Ovary (tissue), 9 donors: ENCODE results near the gene LIN7B. TPM values are rescaled to one million over a fixed set of nuclear protein-coding genes. Genes with fewer than 3 reads are reported as not detected.
A peak's percentile ranks its signal among the peaks of the same experiment; 100 is the strongest.

ENCODE experiments used
- DNase-seq, 5 donors: peaks; one replicate each; pipeline ENCODE4 v3.0.0-alpha.2; 2019 to 2020
- H3K27ac ChIP-seq, 2 donors: fragments of 200-600 bp; one replicate each; pipeline versions ENCODE4 v1.5.1 to v1.8.0; 2019 to 2022
- H3K27me3 ChIP-seq: fragments of 200-600 bp; one replicate; pipeline ENCODE4 v1.8.0; 2022
- H3K36me3 ChIP-seq: fragments of 200-600 bp; sonication (generic); one replicate; pipeline ENCODE4 v1.5.1; 2019
- H3K4me1 ChIP-seq: one replicate; pipeline ENCODE4 v1.8.1; 2013; ENCODE audit warnings: mild to moderate bottlenecking, moderate library complexity; ENCODE audit not compliant: insufficient read depth
- H3K4me3 ChIP-seq: fragments of 200-600 bp; sonication (generic); one replicate; pipeline ENCODE4 v1.5.1; 2017
- H3K9me3 ChIP-seq, 2 donors: fragments of 200-600 bp in 1 of 2; sonication (generic) in 1 of 2; one replicate each; pipeline versions ENCODE4 v1.5.1 to v1.8.1; 2013 to 2019; ENCODE audit warnings: mild to moderate bottlenecking in 1 of 2, moderate library complexity in 1 of 2
- EP300 ChIP-seq: sonication (generic); formaldehyde crosslinking; IDR thresholded peaks from one replicate; pipeline ENCODE4 v1.6.1; 2017; ENCODE audit warnings: antibody characterized with exemption
- POLR2A ChIP-seq: fragments of 450-650 bp; IDR thresholded peaks from one replicate; pipeline ENCODE4 v1.6.1; 2017; ENCODE audit warnings: antibody characterized with exemption, mild to moderate bottlenecking, moderate library complexity
- WGBS, 3 donors: extraction: QIAGEN DNeasy Blood & Tissue Kit in 1 of 3; methylation state at CpG; one replicate each; pipeline versions ENCODE4 v1.1.5 to v1.1.7; 2013 to 2017; 5-methylcytosine and 5-hydroxymethylcytosine counted together
- intact Hi-C, 4 donors: fragments of 100-400 bp; cut with DNase I; formaldehyde crosslinking; loops; one replicate each; pipeline versions ENCODE4 v1.11.0 to v1.15.1; 2022 to 2023
- polyA plus RNA-seq, 2 donors: library from polyadenylated mRNA; stranded (reverse); fragments of 200-250 nt in 1 of 2; fragments of 350-450 nt in 1 of 2; fragmentation: Illumina TruSeq in 1 of 2; extraction: RNeasy Lipid Tissue Mini Kit (QIAGEN cat#74804) in 1 of 2; gene quantifications; one replicate each; pipeline ENCODE4 v1.2.3, GENCODE V29; 2013 to 2014
- total RNA-seq, 7 donors: library from RNA; depleted of rRNA in 2 of 7; stranded (reverse); fragments of >200 nt in 2 of 7; fragmentation: NEBNext Ultra II Directional in 3 of 7; extraction: Animal tissue kit (Norgen Biotek cat#: 25700) in 3 of 7; gene quantifications; one replicate each; pipeline versions ENCODE4 v1.1.0 to v1.2.4, GENCODE V29; 2016 to 2023
- TF ChIP-seq, protein P1 (sequence below), 3 donors: fragments of 450-650 bp in 2 of 3; fragments of 200-600 bp in 1 of 3; IDR thresholded peaks; one replicate each; pipeline versions ENCODE4 v1.5.1 to v1.8.0; 2016 to 2022; ENCODE audit warnings: antibody characterized with exemption in 3 of 3, mild to moderate bottlenecking in 1 of 3
- donor health status: DM: no; HTN: no; CAD: no; lungs with moderate emphysema.
- donor health status: DM: no; HTN: no; CAD: no.
- donor health status: Bipolar disorder and iron deficiency.
- donor health status: DM: yes; HTN: yes; CAD: no.
- donor health status: DM: no; HTN: no; CAD: no.
- donor health status: DM: yes; HTN: yes; CAD: no.

The LIN7B gene
- total and polyA plus RNA-seq, 9 donors: 0.82 to 9.8 (median 8.5) TPM

DNA sequence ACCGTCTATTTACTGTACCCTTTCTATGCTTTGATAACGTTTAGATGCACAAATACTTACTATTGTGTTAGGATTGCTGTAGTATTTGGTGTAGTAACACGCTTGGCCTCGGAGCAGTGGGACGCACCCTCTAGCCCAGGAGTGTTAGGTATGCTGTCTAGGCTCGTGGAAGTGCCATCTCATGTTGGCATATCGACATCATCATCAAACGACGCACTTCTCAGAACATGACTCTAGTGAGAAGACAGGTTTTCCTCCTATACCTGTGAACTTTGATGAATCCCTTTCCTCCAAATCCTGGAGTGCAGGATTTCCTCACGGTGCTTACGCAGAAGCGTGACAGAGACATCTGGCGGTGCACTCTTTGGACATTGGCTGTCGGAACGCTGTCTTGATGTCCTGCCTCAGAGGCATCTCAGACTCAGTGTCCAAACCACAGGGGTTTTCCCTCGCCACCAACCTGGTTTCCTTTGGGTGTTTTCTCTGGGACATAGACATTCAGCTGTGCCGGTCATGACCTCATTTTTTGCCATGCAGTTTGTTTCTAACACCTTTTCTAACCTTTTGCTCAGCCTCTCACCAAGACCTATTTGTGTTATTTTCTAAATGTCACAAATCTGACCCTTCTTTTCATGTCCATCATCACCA, 22.7 kb upstream of the LIN7B start:
- 86 to 90% (median 87%) methylated on average over 17 of the region's 17 CpGs for WGBS, 3 donors
- Histone ChIP-seq H3K27me3 (no peaks in the 10 kb centered on the region), H3K9me3 (no peaks in the 10 kb centered on the region), H3K4me3 (no peak overlapping the region), H3K36me3 (no peaks in the 10 kb centered on the region), H3K4me1 (peaks cover 4% of the 10 kb centered on the region), H3K27ac (no peak overlapping the region)
- intact Hi-C loops: loop anchor here in 2 of 4 donors (10.0 kb wide), 2 partner anchors 53 to 123 kb away; no protein-coding TSS in a partner anchor
- no peak for DNase-seq
- TF ChIP-seq EP300 (no peak), POLR2A (no peak)
- TF ChIP-seq, protein P1, sequence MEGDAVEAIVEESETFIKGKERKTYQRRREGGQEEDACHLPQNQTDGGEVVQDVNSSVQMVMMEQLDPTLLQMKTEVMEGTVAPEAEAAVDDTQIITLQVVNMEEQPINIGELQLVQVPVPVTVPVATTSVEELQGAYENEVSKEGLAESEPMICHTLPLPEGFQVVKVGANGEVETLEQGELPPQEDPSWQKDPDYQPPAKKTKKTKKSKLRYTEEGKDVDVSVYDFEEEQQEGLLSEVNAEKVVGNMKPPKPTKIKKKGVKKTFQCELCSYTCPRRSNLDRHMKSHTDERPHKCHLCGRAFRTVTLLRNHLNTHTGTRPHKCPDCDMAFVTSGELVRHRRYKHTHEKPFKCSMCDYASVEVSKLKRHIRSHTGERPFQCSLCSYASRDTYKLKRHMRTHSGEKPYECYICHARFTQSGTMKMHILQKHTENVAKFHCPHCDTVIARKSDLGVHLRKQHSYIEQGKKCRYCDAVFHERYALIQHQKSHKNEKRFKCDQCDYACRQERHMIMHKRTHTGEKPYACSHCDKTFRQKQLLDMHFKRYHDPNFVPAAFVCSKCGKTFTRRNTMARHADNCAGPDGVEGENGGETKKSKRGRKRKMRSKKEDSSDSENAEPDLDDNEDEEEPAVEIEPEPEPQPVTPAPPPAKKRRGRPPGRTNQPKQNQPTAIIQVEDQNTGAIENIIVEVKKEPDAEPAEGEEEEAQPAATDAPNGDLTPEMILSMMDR (IDR thresholded peaks at IDR 0.05): no peak

DNA sequence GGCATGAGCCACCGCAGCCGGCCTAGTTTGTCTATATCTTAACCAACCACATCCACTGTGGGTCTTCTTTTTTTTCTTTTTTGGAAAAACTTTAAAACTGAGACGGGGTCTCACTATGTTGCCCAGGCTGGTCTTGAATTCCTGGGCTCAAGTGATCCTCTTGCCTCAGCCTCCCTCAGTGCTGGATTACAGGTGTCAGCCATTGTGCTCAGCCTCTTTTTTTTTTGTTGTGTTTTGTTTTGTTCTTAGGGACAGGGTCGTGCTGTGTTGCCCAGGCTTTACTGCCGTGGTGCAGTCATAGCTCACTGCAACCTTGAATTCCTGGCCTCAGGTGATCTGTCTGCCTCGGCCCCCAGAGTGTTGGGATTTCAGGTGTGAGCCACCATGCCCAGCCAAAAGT, 21.5 kb upstream of the LIN7B start:
- H3K4me3 ChIP-seq: no peak overlapping the region
- WGBS, 3 donors: 83 to 84% (median 84%) methylated on average over 6 of the region's 6 CpGs
- H3K27me3 ChIP-seq: no peaks in the 10 kb centered on the region
- no peaks in the 10 kb centered on the region for H3K36me3 ChIP-seq
- H3K4me1 ChIP-seq: no peaks in the 10 kb centered on the region
- TF ChIP-seq POLR2A: no peak
- DNase-seq: no peak
- no peaks in the 10 kb centered on the region for H3K9me3 ChIP-seq
- no peak overlapping the region for H3K27ac ChIP-seq
- intact Hi-C loops: loop anchor here in 2 of 4 donors (10.0 kb wide), 2 partner anchors 52 to 122 kb away; no protein-coding TSS in a partner anchor

- no peak overlapping the region for H3K27ac ChIP-seq
- H3K36me3 ChIP-seq: no peaks in the 10 kb centered on the region
- no peaks in the 10 kb centered on the region for H3K4me1 ChIP-seq
- H3K27me3 ChIP-seq: no peaks in the 10 kb centered on the region
- no peak for TF ChIP-seq EP300
- no peaks in the 10 kb centered on the region for H3K9me3 ChIP-seq
- intact Hi-C loops: loop anchor here in 3 of 4 donors (5.0 to 10.0 kb wide), 4 partner anchors 50 to 120 kb away; no protein-coding TSS in a partner anchor
- no peak for DNase-seq
- 53 to 66% (median 54%) methylated on average over 23 of the region's 23 CpGs for WGBS, 3 donors
- H3K4me3 ChIP-seq: no peak overlapping the region
These were observed 19.4 kb upstream of the LIN7B start for GRCh38 chr19:49094505-49095482.

DNA sequence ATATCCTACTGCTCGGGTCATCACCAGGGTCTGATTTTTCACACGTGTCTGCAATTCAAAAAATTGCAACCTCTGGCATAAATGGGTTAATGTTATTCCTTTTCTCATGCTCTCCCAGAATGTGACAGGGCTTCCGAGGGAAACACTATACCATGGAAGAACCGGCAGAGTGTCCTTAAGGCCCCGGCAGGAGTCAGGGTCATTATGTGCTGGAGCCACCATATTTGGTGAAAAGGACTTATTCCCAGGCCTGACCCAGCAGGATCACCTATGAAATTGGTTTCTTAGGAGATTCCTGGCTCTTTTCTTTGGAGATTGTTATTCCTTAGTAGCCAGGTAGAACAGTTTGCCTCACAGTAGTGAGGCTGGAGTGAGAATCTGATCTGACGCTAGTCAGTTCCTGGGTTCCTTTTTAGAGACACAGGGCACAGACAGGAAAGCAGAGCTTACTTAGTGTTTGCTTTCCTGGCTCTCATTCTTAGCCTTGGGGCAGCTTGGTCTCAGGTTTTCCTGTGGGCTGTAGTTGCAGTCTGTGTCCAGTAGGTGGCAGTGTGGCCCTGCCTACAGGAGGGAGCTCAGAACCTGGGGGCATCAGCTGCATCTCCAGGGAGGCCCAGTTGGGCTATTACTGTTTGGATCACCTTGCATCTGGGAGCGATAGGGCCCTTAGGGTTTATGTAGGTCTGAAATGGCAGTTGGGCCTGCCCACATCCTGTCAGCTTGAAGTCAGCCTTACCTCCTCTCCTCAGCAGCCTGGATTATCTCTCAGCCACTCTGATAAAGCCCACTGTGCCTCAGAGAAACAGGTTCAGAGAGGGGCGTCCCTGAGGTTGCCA, 16.5 kb upstream of the LIN7B start:
- Histone ChIP-seq H3K4me1 (no peaks in the 10 kb centered on the region), H3K27ac (no peak overlapping the region), H3K9me3 (no peaks in the 10 kb centered on the region), H3K36me3 (no peaks in the 10 kb centered on the region), H3K27me3 (no peaks in the 10 kb centered on the region), H3K4me3 (no peak overlapping the region)
- intact Hi-C loops: loop anchor here in 3 of 4 donors (5.0 to 10.0 kb wide), 4 partner anchors 47 to 117 kb away; no protein-coding TSS in a partner anchor
- no peak for TF ChIP-seq POLR2A
- TF ChIP-seq, protein P1 (IDR thresholded peaks at IDR 0.05): peak; percentile 89 to 97 (median 94)
- WGBS, 3 donors: 50 to 53% (median 51%) methylated on average over 8 of the region's 8 CpGs
- peak; percentile 50 to 76 (median 71) for DNase-seq

- 67 to 70% (median 69%) methylated on average over 4 of the region's 4 CpGs for WGBS, 3 donors
- Histone ChIP-seq H3K27me3 (no peaks in the 10 kb centered on the region), H3K27ac (no peak overlapping the region), H3K36me3 (no peaks in the 10 kb centered on the region), H3K4me3 (no peak overlapping the region), H3K4me1 (no peaks in the 10 kb centered on the region), H3K9me3 (no peaks in the 10 kb centered on the region)
- DNase-seq: no peak
- intact Hi-C loops: loop anchor here in 3 of 4 donors (5.0 to 10.0 kb wide), 4 partner anchors 46 to 116 kb away; no protein-coding TSS in a partner anchor
- TF ChIP-seq POLR2A (no peak), EP300 (no peak)
- TF ChIP-seq, protein P1 (IDR thresholded peaks at IDR 0.05): no peak
These were observed 15.4 kb upstream of the LIN7B start for GRCh38 chr19:49098795-49099194.
